ENCODE data around the gene HOXA7.

DNA sequence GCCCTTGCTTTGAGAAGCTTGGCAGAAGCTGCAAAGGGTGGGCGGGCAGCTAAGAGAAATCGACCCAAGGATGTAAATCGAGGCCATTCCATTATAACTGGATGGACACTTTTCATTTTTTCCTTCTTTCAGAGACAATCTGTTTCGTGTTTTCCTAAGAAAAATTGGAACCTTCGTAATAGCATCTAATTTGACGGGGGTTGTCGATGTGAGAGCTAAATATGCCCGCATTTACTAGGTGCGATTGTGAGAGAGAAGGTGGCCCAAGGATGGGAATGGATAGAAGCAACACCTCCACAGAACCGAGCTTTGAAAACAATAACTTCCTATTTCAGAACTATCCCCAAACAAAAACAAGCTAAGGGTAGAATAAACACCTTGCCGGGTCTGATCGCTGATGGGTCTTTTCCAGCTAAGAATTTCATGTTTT is 25.1 kb downstream of the HOXA7 start:
- TF ChIP-seq POLR2A (IDR thresholded peaks at IDR 0.05): no peak
- TF ChIP-seq, protein P1, sequence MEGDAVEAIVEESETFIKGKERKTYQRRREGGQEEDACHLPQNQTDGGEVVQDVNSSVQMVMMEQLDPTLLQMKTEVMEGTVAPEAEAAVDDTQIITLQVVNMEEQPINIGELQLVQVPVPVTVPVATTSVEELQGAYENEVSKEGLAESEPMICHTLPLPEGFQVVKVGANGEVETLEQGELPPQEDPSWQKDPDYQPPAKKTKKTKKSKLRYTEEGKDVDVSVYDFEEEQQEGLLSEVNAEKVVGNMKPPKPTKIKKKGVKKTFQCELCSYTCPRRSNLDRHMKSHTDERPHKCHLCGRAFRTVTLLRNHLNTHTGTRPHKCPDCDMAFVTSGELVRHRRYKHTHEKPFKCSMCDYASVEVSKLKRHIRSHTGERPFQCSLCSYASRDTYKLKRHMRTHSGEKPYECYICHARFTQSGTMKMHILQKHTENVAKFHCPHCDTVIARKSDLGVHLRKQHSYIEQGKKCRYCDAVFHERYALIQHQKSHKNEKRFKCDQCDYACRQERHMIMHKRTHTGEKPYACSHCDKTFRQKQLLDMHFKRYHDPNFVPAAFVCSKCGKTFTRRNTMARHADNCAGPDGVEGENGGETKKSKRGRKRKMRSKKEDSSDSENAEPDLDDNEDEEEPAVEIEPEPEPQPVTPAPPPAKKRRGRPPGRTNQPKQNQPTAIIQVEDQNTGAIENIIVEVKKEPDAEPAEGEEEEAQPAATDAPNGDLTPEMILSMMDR (IDR thresholded peaks at IDR 0.05): no peak

Data from Peyer's patch (tissue), 4 donors.